GM19328 (cell line): ENCODE measurements around the gene MVK.

ENCODE experiments used
- ATAC-seq: cut with Tn5 transposase; IDR thresholded peaks from one replicate; pipeline ENCODE4 v1.9.1; 2021; ENCODE audit warnings: mild to moderate bottlenecking, moderate library complexity; ENCODE audit not compliant: unreplicated experiment

Gene MVK

DNA sequence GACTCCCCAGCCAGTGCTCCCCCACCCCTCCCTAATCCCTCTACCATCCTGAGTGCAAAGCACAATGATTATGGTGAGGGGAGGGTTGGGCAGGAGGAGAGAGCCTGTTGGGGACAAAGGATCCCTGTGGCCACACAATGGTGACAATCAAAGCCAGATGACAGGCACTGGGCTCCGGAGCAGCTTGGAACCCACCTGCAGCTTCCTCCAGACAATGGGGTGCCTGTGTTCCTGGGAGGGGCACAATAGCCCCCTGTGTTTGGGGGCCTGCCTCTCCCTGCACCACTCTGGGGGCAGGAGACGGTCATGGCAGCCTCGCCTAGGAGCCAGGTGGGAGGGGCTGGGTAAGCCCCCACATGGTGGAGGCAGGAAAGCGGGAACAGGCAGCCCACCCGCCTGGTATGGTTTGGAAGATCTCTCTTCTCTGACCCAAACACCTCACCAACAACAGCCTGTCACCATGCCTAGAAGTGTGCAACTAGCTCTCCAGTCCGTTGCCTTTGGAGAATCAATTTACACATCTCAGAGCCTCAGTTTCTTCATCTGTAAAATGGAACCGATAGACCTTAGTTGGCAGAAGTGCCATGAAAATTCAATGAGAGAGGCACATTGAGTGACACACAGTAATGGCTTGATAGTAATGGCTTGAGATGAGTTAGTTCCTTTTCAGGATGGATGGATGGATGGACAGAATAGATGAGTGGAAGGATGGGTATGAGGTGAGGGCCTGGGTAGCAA, 53.0 kb downstream of the MVK start:
- no peak for ATAC-seq

GRCh38 chr12:109627633-109628032, 54.0 kb downstream of the MVK start:
- ATAC-seq = no peak

DNA sequence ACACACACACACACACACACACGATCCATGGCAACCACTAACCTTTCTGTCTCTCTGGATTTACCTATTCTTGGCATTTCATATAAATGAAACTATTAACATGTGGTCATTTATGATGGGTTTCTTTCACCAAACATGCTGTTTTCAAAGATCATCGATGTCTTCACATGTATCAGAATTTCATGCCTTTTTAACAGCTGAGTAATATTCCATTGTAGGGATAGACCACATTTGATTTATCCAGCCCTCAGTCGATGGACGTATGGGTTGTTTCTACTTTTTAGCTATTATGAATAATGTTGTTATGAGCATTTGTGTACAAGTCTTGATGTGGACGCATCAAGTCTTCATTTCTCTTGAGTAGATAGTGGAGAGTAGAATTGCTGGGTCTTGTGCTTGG, 56.5 kb downstream of the MVK start:
- ATAC-seq = no peak

- no peak for ATAC-seq
Observed at GRCh38 chr12:109630815-109631214, 57.2 kb downstream of the MVK start.

DNA sequence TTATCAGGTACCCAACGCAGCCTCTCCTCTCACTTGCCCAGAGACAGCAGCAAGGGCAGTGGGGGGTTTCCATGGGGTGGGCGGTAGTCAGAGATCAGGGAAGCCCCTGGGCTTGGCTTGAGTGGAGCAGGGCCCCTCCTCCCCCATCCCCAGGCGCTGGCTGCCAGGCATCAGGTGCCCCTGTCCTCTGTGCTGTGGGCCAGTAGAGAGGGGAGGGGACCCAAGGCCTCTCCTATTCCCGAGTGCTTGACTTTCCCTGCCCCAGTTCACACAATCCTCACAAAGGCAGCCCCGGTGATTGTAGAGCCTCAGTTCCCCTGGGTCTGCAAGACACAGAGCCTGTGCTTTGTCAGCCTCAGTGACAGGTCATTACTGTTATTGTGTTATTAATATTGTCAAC, 57.7 kb downstream of the MVK start:
- ATAC-seq = no peak

DNA sequence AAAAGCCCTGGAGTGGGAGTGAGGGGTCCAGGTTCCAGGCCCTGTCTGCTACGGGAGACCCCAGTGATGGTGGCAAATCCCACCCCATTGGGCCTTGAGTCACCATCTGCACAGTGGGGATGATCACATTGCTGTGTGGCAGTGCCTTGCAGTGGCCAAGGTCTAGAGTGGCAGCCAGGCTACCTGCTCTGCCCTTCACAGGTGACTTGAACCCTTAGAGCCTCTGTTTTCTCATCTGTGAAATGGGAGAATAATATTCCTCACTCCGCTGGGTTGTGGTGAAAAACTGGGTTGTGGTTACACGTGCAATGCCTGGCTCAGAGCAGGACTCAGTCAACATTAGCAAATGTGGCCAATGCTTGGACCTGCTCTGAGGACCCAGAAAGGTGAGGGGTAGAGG, 58.2 kb downstream of the MVK start:
- no peak for ATAC-seq

- ATAC-seq = no peak
Observed at GRCh38 chr12:109632342-109632741, 58.7 kb downstream of the MVK start.

DNA sequence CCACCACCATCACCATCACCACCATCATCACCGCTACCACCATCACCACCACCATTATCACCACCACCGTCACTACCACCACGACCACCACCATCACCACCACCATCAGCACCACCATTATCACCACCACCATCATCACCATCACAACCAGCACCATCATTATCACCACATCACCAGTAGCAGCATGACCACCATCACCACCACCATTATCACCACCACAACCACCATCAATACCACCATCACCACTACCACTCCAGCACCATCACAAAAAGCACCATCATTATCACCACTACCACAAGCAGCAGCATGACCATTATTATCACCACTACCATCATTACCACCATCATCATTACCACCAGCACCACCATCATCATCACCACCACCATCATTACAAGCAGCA, 62.1 kb downstream of the MVK start:
- no peak for ATAC-seq

DNA sequence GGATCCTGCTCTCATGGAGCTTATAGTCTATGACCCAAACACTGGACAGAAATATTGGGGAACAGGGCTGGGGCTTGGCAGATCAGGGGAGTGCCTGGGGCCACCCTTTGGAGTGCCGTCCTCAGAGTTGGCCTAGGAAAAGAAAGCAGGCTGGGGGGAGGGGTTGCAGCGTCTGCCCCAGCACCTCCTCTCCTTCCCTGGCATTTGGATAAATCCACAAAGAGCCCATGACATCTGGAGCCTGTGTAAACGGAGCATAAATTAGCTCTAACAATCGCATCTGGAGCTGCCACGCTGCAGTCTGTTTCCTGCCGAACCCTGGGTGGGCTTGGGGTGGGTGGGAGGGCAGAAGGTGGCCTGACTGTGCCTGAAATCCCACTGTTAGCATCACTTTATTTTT, 63.8 kb downstream of the MVK start:
- ATAC-seq = no peak

- ATAC-seq = no peak
Observed at GRCh38 chr12:109637996-109638395, 64.4 kb downstream of the MVK start.

DNA sequence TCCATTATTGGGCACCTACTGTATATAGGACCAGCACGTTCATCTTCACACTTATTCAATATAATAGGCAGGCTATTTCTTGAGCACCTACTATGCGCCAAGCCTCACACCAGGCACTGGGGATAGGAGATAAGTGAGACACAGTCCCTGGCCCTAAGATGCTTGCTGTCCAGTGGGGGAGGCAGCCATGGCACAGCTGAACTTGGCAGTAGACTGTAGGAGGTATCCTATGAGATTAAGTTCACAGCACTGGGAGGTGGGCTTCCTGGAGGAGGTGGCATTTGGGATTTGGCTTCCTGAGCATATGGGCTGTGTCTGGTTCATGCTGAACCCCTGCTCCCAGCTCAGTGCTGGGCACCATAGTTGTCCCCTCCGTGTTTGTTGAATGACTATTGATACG, 65.1 kb downstream of the MVK start:
- ATAC-seq = no peak

GRCh38 chr12:109639151-109639872, 65.7 kb downstream of the MVK start:
- no peak for ATAC-seq

DNA sequence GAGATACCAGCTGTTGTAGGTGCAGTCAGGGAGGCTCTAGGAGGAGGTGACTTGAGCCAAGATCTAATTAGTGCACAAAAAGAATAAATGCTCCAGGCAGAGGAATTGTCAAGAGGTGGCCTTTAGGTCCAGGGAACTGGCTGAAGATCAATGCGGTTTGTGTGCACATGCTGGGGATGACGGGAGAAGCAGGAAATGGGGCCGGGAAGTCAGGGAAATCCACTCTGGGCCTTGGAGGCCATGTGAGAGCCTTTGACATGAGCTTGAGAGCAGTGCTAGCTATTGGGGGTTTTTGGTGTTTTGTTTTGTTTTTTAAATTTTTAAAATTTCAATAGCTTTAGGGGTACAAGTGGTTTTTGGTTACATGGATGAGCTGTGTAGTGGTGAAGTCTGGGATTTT, 67.4 kb downstream of the MVK start:
- no peak for ATAC-seq

DNA sequence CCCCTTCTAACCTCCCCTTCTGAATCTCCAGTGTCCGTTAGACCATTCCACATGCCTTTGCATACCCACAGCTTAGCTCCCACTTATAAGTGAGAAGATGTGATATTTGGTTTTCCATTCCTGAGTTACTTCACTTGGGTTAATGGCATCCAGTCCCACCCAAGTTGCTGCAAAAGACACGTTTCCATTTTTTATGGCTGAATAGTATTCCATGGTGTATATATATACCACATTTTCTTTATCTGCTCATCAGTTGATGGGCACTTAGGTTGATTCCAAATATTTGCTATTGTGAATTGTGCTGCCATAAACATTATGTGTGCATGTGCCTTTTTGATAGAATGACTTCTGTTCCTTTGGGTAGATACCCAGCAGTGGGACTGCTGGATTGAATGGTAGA, 67.8 kb downstream of the MVK start:
- no peak for ATAC-seq

GRCh38 chr12:109642506-109643132, 69.0 kb downstream of the MVK start:
- no peak for ATAC-seq

GRCh38 chr12:109645194-109645593, 71.6 kb downstream of the MVK start:
- ATAC-seq = no peak

- ATAC-seq = no peak
Observed at GRCh38 chr12:109645708-109646107, 72.1 kb downstream of the MVK start.
